Endothelial cell of umbilical vein (primary cell): ENCODE results near the gene AKAP14.

Source experiments
- EZH2 ChIP-seq: IDR thresholded peaks from 2 replicates; pipeline ENCODE4 v1.6.1; 2012; ENCODE audit warnings: borderline replicate concordance, low read depth, mild to moderate bottlenecking, moderate library complexity, low read length, inconsistent platforms; ENCODE audit not compliant: severe bottlenecking
- FOS ChIP-seq: IDR thresholded peaks from 2 replicates; pipeline ENCODE4 v1.6.1; 2011; ENCODE audit warnings: mild to moderate bottlenecking, low read length, moderate library complexity, borderline replicate concordance; ENCODE audit not compliant: insufficient read depth
- JUN ChIP-seq: IDR thresholded peaks from 2 replicates; pipeline ENCODE4 v1.6.1; 2011; ENCODE audit warnings: borderline replicate concordance, low read depth; ENCODE audit not compliant: insufficient read length, insufficient read depth
- MYC ChIP-seq: IDR thresholded peaks from one replicate; pipeline ENCODE4 v1.6.1; 2011; ENCODE audit warnings: mild to moderate bottlenecking, low read depth, low read length
- POLR2A ChIP-seq: IDR thresholded peaks from 2 replicates; pipeline ENCODE4 v1.6.1; 2012; ENCODE audit warnings: low read depth, mild to moderate bottlenecking, control low read depth, low read length
- POLR2AphosphoS5 ChIP-seq: IDR thresholded peaks from 2 replicates; pipeline ENCODE4 v1.6.1; 2012; ENCODE audit warnings: low read depth, mild to moderate bottlenecking, control low read depth, low read length, moderate library complexity; ENCODE audit not compliant: insufficient read depth
- TF ChIP-seq, protein P1 (sequence below), 2 donors: IDR thresholded peaks; 1 replicate in 1 of 2; 2 replicates in 1 of 2; pipeline ENCODE4 v1.5.1; 2011; ENCODE audit warnings: low read length in 2 of 2, mild to moderate bottlenecking in 2 of 2, moderate library complexity in 2 of 2, control low read depth in 1 of 2, inconsistent platforms in 1 of 2, low read depth in 1 of 2; ENCODE audit not compliant: insufficient read depth in 1 of 2; ENCODE audit errors: extremely low read depth in 1 of 2
- TF ChIP-seq, protein P2 (sequence below): IDR thresholded peaks from 2 replicates; pipeline ENCODE4 v1.6.1; 2011; ENCODE audit not compliant: insufficient read depth, insufficient read length

DNA sequence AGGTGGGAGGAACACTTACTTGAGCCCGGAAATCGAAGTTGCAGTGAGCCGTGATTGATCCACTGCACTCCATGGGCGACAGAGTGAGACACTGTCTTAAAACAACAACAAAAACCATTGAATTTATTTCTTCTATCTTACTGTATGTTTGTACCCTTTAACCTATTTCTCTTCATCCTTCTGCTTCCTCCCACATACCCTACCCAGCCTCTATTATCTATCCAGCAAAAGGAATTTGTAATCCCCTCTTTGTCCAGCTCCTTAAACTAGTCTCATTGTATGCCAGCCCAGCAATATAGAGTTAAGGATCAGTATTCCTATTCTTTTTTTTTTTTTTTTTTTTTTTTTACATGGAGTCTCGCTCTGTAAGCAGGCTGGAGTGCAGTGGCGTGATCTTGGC, 49.8 kb downstream of the AKAP14 start:
- TF ChIP-seq EZH2 (no peak), POLR2AphosphoS5 (no peak), POLR2A (no peak), FOS (no peak), MYC (no peak), JUN (no peak)
- TF ChIP-seq, protein P1, sequence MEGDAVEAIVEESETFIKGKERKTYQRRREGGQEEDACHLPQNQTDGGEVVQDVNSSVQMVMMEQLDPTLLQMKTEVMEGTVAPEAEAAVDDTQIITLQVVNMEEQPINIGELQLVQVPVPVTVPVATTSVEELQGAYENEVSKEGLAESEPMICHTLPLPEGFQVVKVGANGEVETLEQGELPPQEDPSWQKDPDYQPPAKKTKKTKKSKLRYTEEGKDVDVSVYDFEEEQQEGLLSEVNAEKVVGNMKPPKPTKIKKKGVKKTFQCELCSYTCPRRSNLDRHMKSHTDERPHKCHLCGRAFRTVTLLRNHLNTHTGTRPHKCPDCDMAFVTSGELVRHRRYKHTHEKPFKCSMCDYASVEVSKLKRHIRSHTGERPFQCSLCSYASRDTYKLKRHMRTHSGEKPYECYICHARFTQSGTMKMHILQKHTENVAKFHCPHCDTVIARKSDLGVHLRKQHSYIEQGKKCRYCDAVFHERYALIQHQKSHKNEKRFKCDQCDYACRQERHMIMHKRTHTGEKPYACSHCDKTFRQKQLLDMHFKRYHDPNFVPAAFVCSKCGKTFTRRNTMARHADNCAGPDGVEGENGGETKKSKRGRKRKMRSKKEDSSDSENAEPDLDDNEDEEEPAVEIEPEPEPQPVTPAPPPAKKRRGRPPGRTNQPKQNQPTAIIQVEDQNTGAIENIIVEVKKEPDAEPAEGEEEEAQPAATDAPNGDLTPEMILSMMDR (IDR thresholded peaks at IDR 0.05; ENCODE audit: extremely low read depth in 1 of 2, insufficient read depth in 1 of 2, low read depth in 1 of 2, low read length in 2 of 2) = no peak
- TF ChIP-seq, protein P2, sequence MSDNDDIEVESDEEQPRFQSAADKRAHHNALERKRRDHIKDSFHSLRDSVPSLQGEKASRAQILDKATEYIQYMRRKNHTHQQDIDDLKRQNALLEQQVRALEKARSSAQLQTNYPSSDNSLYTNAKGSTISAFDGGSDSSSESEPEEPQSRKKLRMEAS = no peak
